ENCODE results near the gene SUSD4. TPM values are rescaled to one million over a fixed set of nuclear protein-coding genes. Genes with fewer than 3 reads are reported as not detected.

The SUSD4 gene
- total and polyA plus RNA-seq, 10 of the 15 experiments (the other 5 are each of a cell fraction or from before 2014, with no cell fraction given): 0.13 to 1.1 (median 0.26) TPM; not detected in 3

- H3K27ac ChIP-seq (ENCODE audit: control insufficient read depth, insufficient read depth): no peak overlapping the region
- POLR2A ChIA-PET: no interaction called here
- H3K4me1 ChIP-seq (ENCODE audit: control insufficient read depth, insufficient read depth, low read length): no peaks in the 10 kb centered on the region
- no peak for DNase-seq (ENCODE audit: low read depth, low spot score)
- H3K9me3 ChIP-seq (replicated peaks; ENCODE audit: control insufficient read depth, insufficient read depth, low read length): no peaks in the 10 kb centered on the region
- CTCF ChIA-PET: interaction anchor here (1.0 kb wide), 1 partner anchor 9 kb away, joined by 3 read pairs; no protein-coding TSS in a partner anchor
- 36% methylated on average over 13 of the region's 13 CpGs for WGBS (ENCODE audit: insufficient coverage, insufficient replicate concordance, low lambda C conversion rate, missing lambda C conversion rate)
- no peak overlapping the region for H3K4me2 ChIP-seq (ENCODE audit: control insufficient read depth, insufficient read depth)
- FAIRE-seq: no peak
- H3K9ac ChIP-seq (ENCODE audit: control insufficient read depth, insufficient read depth, low read length): no peak overlapping the region
- no peak for ATAC-seq
- no peaks in the 10 kb centered on the region; a peak in 1 of 4 replicates for H3K27me3 ChIP-seq (replicated peaks in 1 of 2; ENCODE audit: control insufficient read depth in 2 of 2, insufficient read depth in 2 of 2, low read length in 1 of 2)
- H2AFZ ChIP-seq (ENCODE audit: control insufficient read depth, low read depth, low read length): no peak overlapping the region
- H4K20me1 ChIP-seq (ENCODE audit: control insufficient read depth, insufficient read depth): no peaks in the 10 kb centered on the region
- SMC1A ChIA-PET (ENCODE audit: uncharacterized antibody, unreplicated experiment): interaction anchor here (1.1 kb wide), 1 partner anchor 10 kb away, joined by 3 read pairs; no protein-coding TSS in a partner anchor
- no TSS peak for BruUV-seq (replicated peaks)
- in situ Hi-C loops (cut with MboI): no loop called here
- no peaks in the 10 kb centered on the region for H3K79me2 ChIP-seq (ENCODE audit: control insufficient read depth, insufficient read depth, low read length)
- RAD21 ChIA-PET (ENCODE audit: unreplicated experiment): no interaction called here
- H3K4me3 ChIP-seq: no peak overlapping the region
- intact Hi-C loops (cut with micrococcal nuclease; ENCODE audit: unreplicated experiment): no loop called here
- H3K36me3 ChIP-seq (ENCODE audit: control insufficient read depth in 2 of 2, insufficient read depth in 2 of 2, low read length in 1 of 2): no peaks in the 10 kb centered on the region
- no peak for TF ChIP-seq NFYB (IDR thresholded peaks at IDR 0.05; ENCODE audit: insufficient read depth, low read depth, low read length)
- TF ChIP-seq ZNF217 (IDR thresholded peaks at IDR 0.05): no peak
- no peak for TF ChIP-seq GABPA (IDR thresholded peaks at IDR 0.05; ENCODE audit: low read depth)
- TF ChIP-seq CBX5 (IDR thresholded peaks at IDR 0.05; ENCODE audit: low read depth): no peak
- TF ChIP-seq E2F8 (IDR thresholded peaks at IDR 0.05; ENCODE audit: low read depth, partially characterized antibody): no peak
- no peak for TF ChIP-seq HDAC6 (IDR thresholded peaks at IDR 0.05; ENCODE audit: unreplicated experiment)
- TF ChIP-seq CREM (IDR thresholded peaks at IDR 0.05; ENCODE audit: low read depth): no peak
- no peak for TF ChIP-seq CTCF (IDR thresholded peaks at IDR 0.05 in 2 of 3, conservative IDR thresholded peaks at IDR 0.05 in 1 of 3; ENCODE audit: control insufficient read depth in 2 of 3, extremely low read depth in 1 of 3, insufficient read depth in 1 of 3, low read depth in 3 of 3, low read length in 3 of 3)
- no peak for TF ChIP-seq MXI1 (IDR thresholded peaks at IDR 0.05; ENCODE audit: low read depth, low read length)
- no peak for TF ChIP-seq EED (IDR thresholded peaks at IDR 0.05; ENCODE audit: low read depth)
- TF ChIP-seq ZBTB11 (CRISPR knock-in tag; IDR thresholded peaks at IDR 0.05): no peak
- TF ChIP-seq SPI1 (IDR thresholded peaks at IDR 0.05; ENCODE audit: borderline replicate concordance, insufficient read depth, low read depth, low read length): no peak
- no peak for TF ChIP-seq STAT1 (conservative IDR thresholded peaks at IDR 0.05)
- TF ChIP-seq BCL11A (IDR thresholded peaks at IDR 0.05; ENCODE audit: low read depth, low read length): no peak
These were observed 161.5 kb downstream of the SUSD4 start for GRCh38 chr1:223202376-223203033.

Measured in GM12878 (cell line).